IPS-15b (cell line): ENCODE data around the gene OSBPL6.

Experiments
- H3K27me3 ChIP-seq: one replicate; pipeline ENCODE4 v1.6.1; 2013; ENCODE audit warnings: low read length; ENCODE audit not compliant: control insufficient read depth, insufficient read depth
- H3K36me3 ChIP-seq: one replicate; pipeline ENCODE4 v1.6.1; 2013; ENCODE audit warnings: low read length; ENCODE audit not compliant: control insufficient read depth, insufficient read depth
- H3K4me1 ChIP-seq: one replicate; pipeline ENCODE4 v1.6.1; 2013; ENCODE audit warnings: mild to moderate bottlenecking, low read length; ENCODE audit not compliant: control insufficient read depth, insufficient read depth
- H3K4me3 ChIP-seq: one replicate; pipeline ENCODE4 v1.5.1; 2013; ENCODE audit warnings: low read depth, low read length
- H3K9ac ChIP-seq: one replicate; pipeline ENCODE4 v1.6.1; 2013; ENCODE audit warnings: low read depth, mild to moderate bottlenecking, low read length
- H3K9me3 ChIP-seq: one replicate; pipeline ENCODE4 v1.6.1; 2013; ENCODE audit warnings: mild to moderate bottlenecking, low read length; ENCODE audit not compliant: control insufficient read depth, insufficient read depth

The OSBPL6 gene

GRCh38 chr2:178295906-178296305 is 101.6 kb downstream of the OSBPL6 start:
- Histone ChIP-seq H3K9me3 (no peaks in the 10 kb centered on the region), H3K4me1 (no peaks in the 10 kb centered on the region), H3K4me3 (no peak overlapping the region), H3K27me3 (no peaks in the 10 kb centered on the region), H3K9ac (no peak overlapping the region), H3K36me3 (no peaks in the 10 kb centered on the region)

GRCh38 chr2:178296394-178297090 is 102.2 kb downstream of the OSBPL6 start:
- Histone ChIP-seq H3K9me3 (no peaks in the 10 kb centered on the region), H3K9ac (no peak overlapping the region), H3K4me1 (no peaks in the 10 kb centered on the region), H3K36me3 (no peaks in the 10 kb centered on the region), H3K27me3 (no peaks in the 10 kb centered on the region), H3K4me3 (no peak overlapping the region)

- H3K9me3 ChIP-seq = no peaks in the 10 kb centered on the region
- H3K36me3 ChIP-seq = no peaks in the 10 kb centered on the region
- H3K27me3 ChIP-seq = no peaks in the 10 kb centered on the region
- no peak overlapping the region for H3K4me3 ChIP-seq
- no peak overlapping the region for H3K9ac ChIP-seq
- H3K4me1 ChIP-seq = no peaks in the 10 kb centered on the region
Measured at GRCh38 chr2:178297091-178297411, 102.7 kb downstream of the OSBPL6 start.

GRCh38 chr2:178298785-178299212 is 104.5 kb downstream of the OSBPL6 start:
- no peak overlapping the region for H3K4me3 ChIP-seq
- no peak overlapping the region for H3K9ac ChIP-seq
- no peaks in the 10 kb centered on the region for H3K4me1 ChIP-seq
- no peaks in the 10 kb centered on the region for H3K27me3 ChIP-seq
- H3K36me3 ChIP-seq = no peaks in the 10 kb centered on the region
- no peaks in the 10 kb centered on the region for H3K9me3 ChIP-seq

GRCh38 chr2:178301649-178302238 is 107.4 kb downstream of the OSBPL6 start:
- Histone ChIP-seq H3K9ac (no peak overlapping the region), H3K9me3 (no peaks in the 10 kb centered on the region), H3K36me3 (no peaks in the 10 kb centered on the region), H3K4me3 (no peak overlapping the region), H3K4me1 (no peaks in the 10 kb centered on the region), H3K27me3 (no peaks in the 10 kb centered on the region)

GRCh38 chr2:178304333-178304732 is 110.0 kb downstream of the OSBPL6 start:
- Histone ChIP-seq H3K36me3 (no peaks in the 10 kb centered on the region), H3K4me3 (no peak overlapping the region), H3K9me3 (no peaks in the 10 kb centered on the region), H3K27me3 (no peaks in the 10 kb centered on the region), H3K4me1 (no peaks in the 10 kb centered on the region), H3K9ac (no peak overlapping the region)

- H3K9me3 ChIP-seq = no peaks in the 10 kb centered on the region
Measured at GRCh38 chr2:178306352-178307073, 112.2 kb downstream of the OSBPL6 start.

GRCh38 chr2:178307650-178308049 is 113.3 kb downstream of the OSBPL6 start:
- H3K27me3 ChIP-seq = no peaks in the 10 kb centered on the region
- H3K4me1 ChIP-seq = no peaks in the 10 kb centered on the region
- H3K36me3 ChIP-seq = no peaks in the 10 kb centered on the region
- H3K9ac ChIP-seq = no peak overlapping the region
- H3K4me3 ChIP-seq = no peak overlapping the region
- no peaks in the 10 kb centered on the region for H3K9me3 ChIP-seq

More at GRCh38 chr2:178306352-178307073, 112.2 kb downstream of the OSBPL6 start:
- Histone ChIP-seq H3K9ac (no peak overlapping the region), H3K4me1 (no peaks in the 10 kb centered on the region), H3K4me3 (no peak overlapping the region), H3K27me3 (no peaks in the 10 kb centered on the region), H3K36me3 (no peaks in the 10 kb centered on the region)

GRCh38 chr2:178309541-178309940 is 115.2 kb downstream of the OSBPL6 start:
- no peaks in the 10 kb centered on the region for H3K36me3 ChIP-seq
- no peak overlapping the region for H3K9ac ChIP-seq
- no peak overlapping the region for H3K4me3 ChIP-seq
- no peaks in the 10 kb centered on the region for H3K9me3 ChIP-seq
- no peaks in the 10 kb centered on the region for H3K4me1 ChIP-seq
- H3K27me3 ChIP-seq = no peaks in the 10 kb centered on the region

- Histone ChIP-seq H3K4me3 (no peak overlapping the region), H3K9me3 (no peaks in the 10 kb centered on the region), H3K9ac (no peak overlapping the region), H3K36me3 (no peaks in the 10 kb centered on the region), H3K4me1 (no peaks in the 10 kb centered on the region), H3K27me3 (no peaks in the 10 kb centered on the region)
Measured at GRCh38 chr2:178315078-178315477, 120.8 kb downstream of the OSBPL6 start.

- no peaks in the 10 kb centered on the region for H3K36me3 ChIP-seq
- no peaks in the 10 kb centered on the region for H3K4me1 ChIP-seq
- H3K4me3 ChIP-seq = no peak overlapping the region
- no peak overlapping the region for H3K9ac ChIP-seq
- H3K9me3 ChIP-seq = no peaks in the 10 kb centered on the region
- no peaks in the 10 kb centered on the region for H3K27me3 ChIP-seq
Measured at GRCh38 chr2:178315488-178315948, 121.2 kb downstream of the OSBPL6 start.

GRCh38 chr2:178317811-178318210 is 123.5 kb downstream of the OSBPL6 start:
- no peaks in the 10 kb centered on the region for H3K36me3 ChIP-seq
- H3K9ac ChIP-seq = no peak overlapping the region
- no peaks in the 10 kb centered on the region for H3K27me3 ChIP-seq
- no peaks in the 10 kb centered on the region for H3K4me1 ChIP-seq
- H3K9me3 ChIP-seq = no peaks in the 10 kb centered on the region
- H3K4me3 ChIP-seq = no peak overlapping the region
